HL-60 (cell line): Measurements from ENCODE around the gene ABLIM1.

Experiments
- DNase-seq, 2 experiments: peaks; one replicate each; pipeline ENCODE4 v3.0.0-alpha.2; 2010 to 2020; ENCODE audit warnings: low read depth in 1 of 2, low spot score in 1 of 2
- H3K27ac ChIP-seq: fragments of 250-450 bp; sonication (Bioruptor Pico); replicated peaks from 2 replicates; pipeline ENCODE4 v1.5.1; 2020; ENCODE audit warnings: mild to moderate bottlenecking, moderate library complexity
- H3K27me3 ChIP-seq: fragments of 250-450 bp; sonication (Bioruptor Pico); 2 replicates; pipeline ENCODE4 v1.5.1; 2021; ENCODE audit warnings: mild to moderate bottlenecking, moderate library complexity; ENCODE audit not compliant: insufficient read depth, poor library complexity, severe bottlenecking
- H3K4me3 ChIP-seq: replicated peaks from 2 replicates; pipeline ENCODE4 v1.5.1; 2011; ENCODE audit warnings: mild to moderate bottlenecking, control low read depth, low read length; ENCODE audit not compliant: insufficient read depth
- GABPA ChIP-seq: IDR thresholded peaks from 2 replicates; pipeline ENCODE4 v1.6.1; 2012; ENCODE audit warnings: low read depth
- POLR2AphosphoS5 ChIP-seq: IDR thresholded peaks from 2 replicates; pipeline ENCODE4 v1.6.1; 2012; ENCODE audit warnings: low read depth
- SPI1 ChIP-seq: IDR thresholded peaks from 2 replicates; pipeline ENCODE4 v1.6.1; 2012; ENCODE audit warnings: low read depth, mild to moderate bottlenecking, borderline replicate concordance
- TF ChIP-seq, protein P1 (sequence below): IDR thresholded peaks from one replicate; pipeline ENCODE4 v1.5.1; 2011; ENCODE audit warnings: low read length, control low read depth, inconsistent platforms; ENCODE audit not compliant: insufficient read depth
- TF ChIP-seq, protein P2 (sequence below): IDR thresholded peaks from 2 replicates; pipeline ENCODE4 v1.6.1; 2012; ENCODE audit warnings: low read depth; ENCODE audit not compliant: insufficient replicate concordance

The ABLIM1 gene

DNA sequence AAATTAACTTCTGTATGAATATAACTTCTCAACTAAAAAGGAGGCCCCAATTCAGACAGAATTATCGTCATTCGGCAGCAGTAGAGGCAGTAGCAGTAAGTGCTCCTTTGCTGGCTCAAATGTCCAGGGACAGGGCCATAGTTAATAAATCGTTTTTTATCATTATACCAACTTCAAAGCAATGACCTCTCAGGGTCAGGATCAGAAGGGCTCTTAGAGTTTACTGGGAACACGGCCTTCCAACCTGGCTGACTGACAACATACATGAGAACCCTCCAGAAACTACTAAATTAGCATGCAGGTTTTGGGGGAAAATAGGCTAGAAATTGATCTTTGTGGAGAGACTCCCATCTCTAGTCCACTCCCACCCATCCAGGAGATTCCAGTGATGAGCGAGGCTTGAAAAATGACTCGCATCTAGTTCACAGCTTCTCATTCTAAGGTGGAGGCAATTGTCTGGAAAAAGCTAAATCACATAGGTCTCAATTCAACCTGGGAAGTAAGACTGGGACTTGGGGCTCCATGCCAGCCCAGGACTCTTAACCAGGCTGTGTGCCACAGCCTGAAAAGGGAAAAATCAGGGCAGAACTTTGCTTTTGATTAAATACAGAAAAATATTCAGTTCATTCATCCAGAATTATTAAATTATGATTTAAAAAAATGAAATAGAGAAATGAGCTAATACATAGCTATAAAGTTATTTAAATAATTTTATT is 84.6 kb downstream of the ABLIM1 start:
- H3K27ac ChIP-seq, result no peak overlapping the region
- TF ChIP-seq, protein P1, sequence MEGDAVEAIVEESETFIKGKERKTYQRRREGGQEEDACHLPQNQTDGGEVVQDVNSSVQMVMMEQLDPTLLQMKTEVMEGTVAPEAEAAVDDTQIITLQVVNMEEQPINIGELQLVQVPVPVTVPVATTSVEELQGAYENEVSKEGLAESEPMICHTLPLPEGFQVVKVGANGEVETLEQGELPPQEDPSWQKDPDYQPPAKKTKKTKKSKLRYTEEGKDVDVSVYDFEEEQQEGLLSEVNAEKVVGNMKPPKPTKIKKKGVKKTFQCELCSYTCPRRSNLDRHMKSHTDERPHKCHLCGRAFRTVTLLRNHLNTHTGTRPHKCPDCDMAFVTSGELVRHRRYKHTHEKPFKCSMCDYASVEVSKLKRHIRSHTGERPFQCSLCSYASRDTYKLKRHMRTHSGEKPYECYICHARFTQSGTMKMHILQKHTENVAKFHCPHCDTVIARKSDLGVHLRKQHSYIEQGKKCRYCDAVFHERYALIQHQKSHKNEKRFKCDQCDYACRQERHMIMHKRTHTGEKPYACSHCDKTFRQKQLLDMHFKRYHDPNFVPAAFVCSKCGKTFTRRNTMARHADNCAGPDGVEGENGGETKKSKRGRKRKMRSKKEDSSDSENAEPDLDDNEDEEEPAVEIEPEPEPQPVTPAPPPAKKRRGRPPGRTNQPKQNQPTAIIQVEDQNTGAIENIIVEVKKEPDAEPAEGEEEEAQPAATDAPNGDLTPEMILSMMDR, result no peak
- TF ChIP-seq GABPA (no peak), POLR2AphosphoS5 (no peak), SPI1 (no peak)
- TF ChIP-seq, protein P2, sequence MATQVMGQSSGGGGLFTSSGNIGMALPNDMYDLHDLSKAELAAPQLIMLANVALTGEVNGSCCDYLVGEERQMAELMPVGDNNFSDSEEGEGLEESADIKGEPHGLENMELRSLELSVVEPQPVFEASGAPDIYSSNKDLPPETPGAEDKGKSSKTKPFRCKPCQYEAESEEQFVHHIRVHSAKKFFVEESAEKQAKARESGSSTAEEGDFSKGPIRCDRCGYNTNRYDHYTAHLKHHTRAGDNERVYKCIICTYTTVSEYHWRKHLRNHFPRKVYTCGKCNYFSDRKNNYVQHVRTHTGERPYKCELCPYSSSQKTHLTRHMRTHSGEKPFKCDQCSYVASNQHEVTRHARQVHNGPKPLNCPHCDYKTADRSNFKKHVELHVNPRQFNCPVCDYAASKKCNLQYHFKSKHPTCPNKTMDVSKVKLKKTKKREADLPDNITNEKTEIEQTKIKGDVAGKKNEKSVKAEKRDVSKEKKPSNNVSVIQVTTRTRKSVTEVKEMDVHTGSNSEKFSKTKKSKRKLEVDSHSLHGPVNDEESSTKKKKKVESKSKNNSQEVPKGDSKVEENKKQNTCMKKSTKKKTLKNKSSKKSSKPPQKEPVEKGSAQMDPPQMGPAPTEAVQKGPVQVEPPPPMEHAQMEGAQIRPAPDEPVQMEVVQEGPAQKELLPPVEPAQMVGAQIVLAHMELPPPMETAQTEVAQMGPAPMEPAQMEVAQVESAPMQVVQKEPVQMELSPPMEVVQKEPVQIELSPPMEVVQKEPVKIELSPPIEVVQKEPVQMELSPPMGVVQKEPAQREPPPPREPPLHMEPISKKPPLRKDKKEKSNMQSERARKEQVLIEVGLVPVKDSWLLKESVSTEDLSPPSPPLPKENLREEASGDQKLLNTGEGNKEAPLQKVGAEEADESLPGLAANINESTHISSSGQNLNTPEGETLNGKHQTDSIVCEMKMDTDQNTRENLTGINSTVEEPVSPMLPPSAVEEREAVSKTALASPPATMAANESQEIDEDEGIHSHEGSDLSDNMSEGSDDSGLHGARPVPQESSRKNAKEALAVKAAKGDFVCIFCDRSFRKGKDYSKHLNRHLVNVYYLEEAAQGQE, result no peak
- no peak overlapping the region for H3K4me3 ChIP-seq
- peaks cover 3% of the 10 kb centered on the region for H3K27me3 ChIP-seq
- no peak for DNase-seq

DNA sequence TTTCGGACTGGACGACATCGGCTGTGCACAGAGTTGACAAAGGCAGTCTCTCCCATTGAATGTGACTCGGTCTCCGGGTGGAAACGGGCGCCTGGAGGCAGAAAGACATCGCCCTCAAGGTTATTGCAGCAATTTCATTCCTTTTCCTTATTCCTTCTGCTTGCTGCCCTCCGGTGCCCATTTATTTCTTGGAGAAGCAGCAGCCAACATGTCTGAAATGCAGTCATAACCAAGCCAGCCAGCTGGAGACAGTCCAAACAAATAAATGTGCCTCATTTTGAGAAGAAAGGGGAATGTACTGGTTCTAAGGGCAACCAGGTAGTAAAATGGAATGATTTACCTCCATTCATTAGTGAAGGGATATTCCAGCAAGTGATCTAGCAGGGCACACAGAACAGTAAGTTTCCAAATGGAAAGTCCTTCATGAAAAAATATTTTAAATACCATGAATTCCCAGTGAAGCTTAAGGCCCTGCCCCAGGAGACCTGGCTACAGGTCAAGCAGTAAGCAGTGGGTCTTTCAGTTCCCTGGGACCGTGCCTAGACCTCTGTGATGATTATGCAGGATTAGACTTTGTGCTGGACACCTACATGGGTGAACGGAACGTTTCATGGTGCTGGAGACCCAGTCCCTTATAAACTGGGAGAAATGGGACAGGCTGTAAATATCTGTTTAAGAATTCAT is 86.6 kb downstream of the ABLIM1 start:
- Histone ChIP-seq H3K4me3 (no peak overlapping the region), H3K27me3 (peaks cover 3% of the 10 kb centered on the region), H3K27ac (no peak overlapping the region)
- TF ChIP-seq GABPA (no peak), SPI1 (no peak), POLR2AphosphoS5 (no peak)
- TF ChIP-seq, protein P2, result no peak
- TF ChIP-seq, protein P1, result no peak
- no peak for DNase-seq

DNA sequence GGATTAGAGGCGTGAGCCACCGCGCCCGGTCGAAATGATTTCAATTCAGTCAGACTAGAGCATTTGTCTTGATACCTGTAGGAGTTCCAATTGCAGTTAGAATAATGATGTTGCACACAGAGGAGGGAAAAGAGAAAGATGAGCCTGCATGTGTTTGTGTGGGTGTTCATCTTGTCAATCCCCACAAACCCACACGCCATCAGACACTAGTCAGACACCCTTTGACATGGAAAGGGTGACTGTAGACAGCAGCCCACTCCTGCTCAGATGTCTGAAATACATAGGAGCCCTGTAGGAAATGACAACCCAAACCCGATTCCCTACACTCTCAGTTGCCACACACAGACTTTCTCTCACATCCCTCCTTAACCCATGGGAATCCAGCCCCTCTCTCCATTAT is 92.0 kb downstream of the ABLIM1 start:
- H3K4me3 ChIP-seq, result no peak overlapping the region
- TF ChIP-seq SPI1 (no peak), POLR2AphosphoS5 (no peak), GABPA (no peak)
- TF ChIP-seq, protein P1, result no peak
- TF ChIP-seq, protein P2, result no peak
- no peak for DNase-seq
- no peaks in the 10 kb centered on the region for H3K27me3 ChIP-seq
- no peak overlapping the region for H3K27ac ChIP-seq
